GM18951 (cell line): ENCODE measurements around the gene ZBTB44.

Experiments used
- POLR2A ChIP-seq: IDR thresholded peaks from 4 replicates; pipeline ENCODE4 v1.6.1; 2011; ENCODE audit warnings: mild to moderate bottlenecking; ENCODE audit not compliant: insufficient read length, insufficient read depth; ENCODE audit errors: extremely low read depth
- in situ Hi-C: fragments of 300-500 bp; cut with MboI; formaldehyde crosslinking; loops from one replicate; pipeline ENCODE4 v1.12.0; 2022; ENCODE audit warnings: low sequenced_read_pairs, mixed read lengths, inconsistent platforms; ENCODE audit not compliant: unreplicated experiment

The ZBTB44 gene

DNA sequence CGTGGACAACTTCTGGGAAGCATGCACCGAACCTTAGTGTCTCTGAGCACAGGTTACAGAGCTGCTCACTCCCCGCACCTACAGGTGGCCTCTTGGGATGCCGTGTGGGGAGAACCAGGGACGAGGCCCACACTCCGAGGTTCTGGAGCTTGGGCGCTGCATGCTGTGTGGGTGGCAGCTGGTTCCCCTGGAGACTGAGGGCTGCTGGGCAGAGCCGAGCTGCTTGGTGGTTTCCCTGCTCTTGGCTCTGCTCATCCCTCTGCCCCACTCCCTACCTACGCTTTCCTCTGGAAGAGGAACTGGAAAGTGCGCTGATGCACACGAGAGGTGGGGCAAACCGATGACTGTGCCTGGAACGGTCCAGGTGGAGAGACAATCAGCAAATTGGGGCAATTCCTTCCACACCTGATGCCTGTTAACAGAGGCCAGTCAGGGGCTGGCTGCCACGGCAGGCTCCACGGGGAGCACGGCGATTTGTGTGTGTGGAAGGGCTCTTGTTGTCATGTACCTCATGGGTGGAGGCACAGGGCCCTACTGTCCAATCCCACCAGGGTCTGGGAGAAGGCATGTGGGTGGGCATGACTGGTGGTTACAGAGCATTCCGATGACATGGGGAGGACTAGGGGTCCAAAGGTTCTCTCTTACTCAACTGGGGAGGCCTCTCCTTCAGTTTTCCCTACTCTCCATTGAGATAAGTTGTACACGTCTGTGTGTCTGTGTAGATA lies 94.2 kb downstream of the ZBTB44 start:
- in situ Hi-C loops, result loop anchor here (25.0 kb wide), 2 partner anchors 167 to 642 kb away; no protein-coding TSS in a partner anchor

GRCh38 chr11:130219148-130219547 lies 95.6 kb downstream of the ZBTB44 start:
- in situ Hi-C loops, result loop anchor here (25.0 kb wide), 2 partner anchors 168 to 643 kb away; no protein-coding TSS in a partner anchor
- TF ChIP-seq POLR2A, result no peak

More for the DNA sequence above, 94.2 kb downstream of the ZBTB44 start:
- no peak for TF ChIP-seq POLR2A

DNA sequence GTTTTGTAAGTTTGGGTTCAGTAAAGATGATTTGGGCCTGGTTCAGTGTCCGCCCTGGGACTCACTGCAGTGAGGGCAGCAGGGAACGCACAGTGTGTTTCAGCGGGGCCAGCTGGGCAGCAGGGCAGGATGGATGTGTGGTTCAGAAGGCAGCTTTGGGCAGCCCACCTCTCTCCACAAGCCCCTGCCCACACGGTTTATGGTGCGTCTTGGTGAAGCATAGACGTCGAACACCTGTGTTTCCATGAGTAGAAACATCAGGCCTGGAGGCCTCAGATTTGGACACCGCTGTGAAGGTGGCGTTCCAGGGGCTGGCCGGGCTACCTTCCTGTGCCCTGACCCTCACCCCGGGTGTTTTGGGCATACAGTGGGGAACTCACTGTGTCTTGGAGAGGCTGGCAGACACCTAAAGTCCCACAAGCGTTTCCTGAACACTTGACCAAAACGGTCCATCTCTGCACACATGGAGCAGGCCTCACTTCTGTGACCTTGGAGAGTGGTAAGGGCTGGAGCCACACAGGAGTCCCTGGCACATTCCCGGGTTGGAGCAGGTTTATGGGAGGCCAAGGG lies 96.1 kb downstream of the ZBTB44 start:
- in situ Hi-C loops, result loop anchor here (25.0 kb wide), 2 partner anchors 169 to 644 kb away; no protein-coding TSS in a partner anchor
- no peak for TF ChIP-seq POLR2A

- no peak for TF ChIP-seq POLR2A
- in situ Hi-C loops, result loop anchor here (25.0 kb wide), 2 partner anchors 170 to 645 kb away; no protein-coding TSS in a partner anchor
Measured at GRCh38 chr11:130217133-130218031, 97.3 kb downstream of the ZBTB44 start.

- TF ChIP-seq POLR2A, result no peak
- in situ Hi-C loops, result loop anchor here (25.0 kb wide), 2 partner anchors 171 to 646 kb away; no protein-coding TSS in a partner anchor
Measured at GRCh38 chr11:130216591-130217132, 98.1 kb downstream of the ZBTB44 start.

DNA sequence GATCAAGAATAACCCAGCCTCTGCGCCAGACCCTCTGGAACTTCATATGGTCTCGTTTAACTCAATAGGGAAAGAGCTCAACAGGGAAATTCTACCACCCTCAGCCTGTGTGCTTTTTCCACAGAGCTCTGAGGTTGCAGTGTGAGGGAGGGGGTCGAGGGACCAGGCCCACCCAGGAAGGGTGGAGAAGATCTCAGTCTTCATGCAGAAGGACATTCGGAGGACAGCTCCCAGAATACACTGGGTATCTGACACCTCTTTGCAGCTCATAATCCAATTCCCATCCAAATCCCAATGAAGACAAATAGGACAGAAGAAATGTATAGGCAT lies 98.5 kb downstream of the ZBTB44 start:
- in situ Hi-C loops, result loop anchor here (25.0 kb wide), 2 partner anchors 171 to 646 kb away; no protein-coding TSS in a partner anchor

DNA sequence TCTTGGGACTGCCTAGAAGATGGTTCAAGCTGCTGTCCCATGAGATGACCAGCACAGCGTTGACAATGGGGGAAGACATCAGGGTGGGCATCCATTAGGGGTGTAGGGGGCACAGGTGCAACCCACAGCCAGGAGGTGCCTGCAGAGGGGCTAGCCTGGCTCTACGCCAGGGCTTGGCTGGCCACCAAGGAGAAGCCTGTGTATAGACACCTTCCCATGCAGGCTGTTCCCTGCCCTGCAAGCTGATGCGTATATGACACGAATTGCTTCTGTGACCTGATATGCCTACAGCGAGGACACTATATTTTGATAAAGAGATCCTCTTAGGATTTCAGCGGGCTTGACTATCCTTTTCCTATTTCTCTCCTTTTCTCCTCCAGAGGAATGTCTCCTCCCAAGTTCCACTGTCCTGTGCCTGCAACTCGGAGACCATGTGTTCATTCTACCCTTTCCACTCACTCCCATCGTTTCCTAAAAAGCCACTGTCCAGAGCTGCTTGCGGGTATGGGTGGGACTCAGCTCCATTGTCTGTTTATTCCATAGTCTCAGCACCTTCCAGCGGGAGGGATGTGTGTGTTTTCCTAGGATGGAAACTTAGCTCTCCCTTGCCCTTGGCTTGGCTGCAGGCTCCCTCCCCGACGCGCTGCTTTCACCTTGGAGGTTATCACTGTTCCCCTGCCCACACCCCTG lies 99.0 kb downstream of the ZBTB44 start:
- no peak for TF ChIP-seq POLR2A
- in situ Hi-C loops, result loop anchor here (25.0 kb wide), 2 partner anchors 172 to 647 kb away; no protein-coding TSS in a partner anchor

More for the DNA sequence above, 98.5 kb downstream of the ZBTB44 start:
- TF ChIP-seq POLR2A, result no peak

DNA sequence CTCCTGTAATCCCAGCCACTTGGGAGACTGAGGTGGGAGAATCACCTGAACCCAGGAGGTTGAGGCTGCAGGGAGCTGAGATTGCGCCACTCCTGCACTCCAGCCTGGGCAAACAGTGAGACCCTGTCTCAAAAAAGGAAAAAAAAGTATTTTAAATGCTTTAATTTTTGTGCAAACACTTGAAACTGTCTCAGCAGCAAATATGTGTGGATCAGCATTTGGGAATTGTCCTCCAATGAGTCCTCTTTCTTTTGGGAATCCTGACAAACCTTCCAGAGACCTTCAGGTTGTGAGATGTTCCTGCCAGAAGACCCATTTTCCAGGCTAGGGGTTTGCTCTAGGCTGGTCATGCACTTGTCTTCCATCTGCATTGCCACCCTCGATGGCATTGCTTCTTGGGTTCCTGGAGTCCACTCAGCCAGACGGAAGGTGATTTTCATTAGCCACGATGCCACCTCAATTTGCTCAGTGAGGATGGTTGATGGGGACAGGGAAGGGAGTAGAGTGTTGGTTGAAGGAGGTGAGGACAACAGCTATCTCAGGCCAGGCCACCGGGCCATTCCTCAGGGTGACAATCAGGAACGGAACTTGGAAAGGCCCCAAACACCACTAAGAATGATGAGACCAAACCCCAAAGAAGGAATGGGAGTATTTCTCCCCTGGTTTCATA lies 99.7 kb downstream of the ZBTB44 start:
- no peak for TF ChIP-seq POLR2A
- in situ Hi-C loops, result loop anchor here (25.0 kb wide), 2 partner anchors 172 to 647 kb away; no protein-coding TSS in a partner anchor

DNA sequence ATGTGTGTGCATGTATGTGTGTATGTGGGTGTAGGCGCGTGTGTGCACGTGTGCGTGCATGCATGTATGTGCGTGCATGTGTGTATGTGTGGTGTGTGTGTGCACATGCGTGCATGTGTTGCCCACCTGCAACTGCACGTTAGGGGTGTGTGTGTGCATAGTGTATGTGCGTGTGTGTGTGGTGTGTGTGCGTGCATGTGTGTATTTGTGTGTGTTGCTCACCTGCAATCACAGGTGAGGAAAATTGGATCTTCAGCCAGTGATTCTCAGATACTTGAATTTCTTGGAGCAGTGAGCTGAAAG lies 100.8 kb downstream of the ZBTB44 start:
- in situ Hi-C loops, result loop anchor here (25.0 kb wide), 2 partner anchors 173 to 648 kb away; no protein-coding TSS in a partner anchor
- no peak for TF ChIP-seq POLR2A

GRCh38 chr11:130213143-130213978 lies 101.4 kb downstream of the ZBTB44 start:
- no peak for TF ChIP-seq POLR2A
- in situ Hi-C loops, result loop anchor here (25.0 kb wide), 2 partner anchors 174 to 649 kb away; no protein-coding TSS in a partner anchor

DNA sequence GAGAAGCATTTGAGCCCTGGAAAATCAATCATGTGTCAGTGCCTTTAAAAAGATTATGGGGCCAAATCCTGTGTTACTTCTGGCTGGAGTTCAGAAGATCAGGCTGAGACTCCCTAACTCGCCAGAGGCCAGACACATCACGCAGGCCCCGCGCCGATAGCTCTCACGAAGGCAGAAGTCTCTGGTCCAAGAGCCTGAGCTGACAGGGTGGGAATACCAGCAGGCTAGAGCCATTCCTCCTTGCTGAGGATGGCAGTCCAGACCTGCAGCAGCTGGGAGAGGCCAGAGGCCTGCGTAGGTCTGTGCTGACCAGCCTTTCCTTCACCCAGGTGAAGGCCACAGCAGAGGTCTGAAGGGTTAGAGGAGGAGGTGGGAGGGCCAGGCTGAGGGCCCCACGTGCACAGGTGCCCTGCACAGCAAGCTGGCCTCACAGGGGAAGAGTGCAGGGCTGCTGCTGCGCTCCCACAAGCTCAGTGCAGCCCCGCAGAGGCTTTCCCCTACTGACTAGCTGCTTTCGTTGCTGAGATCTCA lies 102.2 kb downstream of the ZBTB44 start:
- TF ChIP-seq POLR2A, result no peak
- in situ Hi-C loops, result loop anchor here (25.0 kb wide), 2 partner anchors 175 to 650 kb away; no protein-coding TSS in a partner anchor
